Neural crest cell (in vitro differentiated cells): ENCODE data around the gene HACD1. TPM values are rescaled to one million over a fixed set of nuclear protein-coding genes. Genes with fewer than 3 reads are reported as not detected.

Source experiments
- DNase-seq: peaks from one replicate; pipeline ENCODE4 v3.0.0; 2021; ENCODE audit warnings: low read depth, mixed read lengths, low spot score
- H3K27ac Mint-ChIP-seq: one replicate; pipeline ENCODE4 v1.8.0; 2021; ENCODE audit warnings: mild to moderate bottlenecking, mixed read lengths; ENCODE audit not compliant: unreplicated experiment
- H3K27me3 Mint-ChIP-seq: 2 replicates; pipeline ENCODE4 v1.8.0; 2021; ENCODE audit warnings: low read depth, mild to moderate bottlenecking, mixed read lengths
- H3K36me3 Mint-ChIP-seq: 2 replicates; pipeline ENCODE4 v1.8.0; 2021; ENCODE audit warnings: low read depth, mild to moderate bottlenecking, mixed read lengths
- H3K4me1 Mint-ChIP-seq: 2 replicates; pipeline ENCODE4 v1.8.0; 2021; ENCODE audit warnings: mixed read lengths
- H3K4me3 Mint-ChIP-seq: one replicate; pipeline ENCODE4 v1.8.0; 2021; ENCODE audit warnings: mild to moderate bottlenecking, mixed read lengths
- H3K9me3 Mint-ChIP-seq: 2 replicates; pipeline ENCODE4 v1.8.0; 2021; ENCODE audit warnings: mixed read lengths
- CTCF ChIP-seq: fragments of 200-600 bp; sonication (generic); conservative IDR thresholded peaks from 2 replicates; pipeline ENCODE4 v1.5.0; 2021; ENCODE audit warnings: antibody characterized with exemption, mild to moderate bottlenecking
- total RNA-seq: library from RNA; stranded (reverse); gene quantifications from 2 replicates; pipeline ENCODE4 v1.2.1, GENCODE V29; 2021

The HACD1 gene
- total RNA-seq, 1 donor from 2014 or later = 13.7 TPM

- Mint-ChIP-seq H3K9me3 (peaks cover 15% of the 10 kb centered on the region), H3K4me1 (peaks cover 25% of the 10 kb centered on the region), H3K27ac (no peak overlapping the region), H3K36me3 (peaks cover 36% of the 10 kb centered on the region), H3K27me3 (no peaks in the 10 kb centered on the region), H3K4me3 (no peak overlapping the region)
- no peak for TF ChIP-seq CTCF
- no peak for DNase-seq
Observed at GRCh38 chr10:17652585-17652984, 35.4 kb upstream of the HACD1 start.

- peaks cover 11% of the 10 kb centered on the region for H3K9me3 Mint-ChIP-seq
- no peaks in the 10 kb centered on the region for H3K27me3 Mint-ChIP-seq
- DNase-seq = no peak
- TF ChIP-seq CTCF = no peak
- H3K36me3 Mint-ChIP-seq = peaks cover 30% of the 10 kb centered on the region
- peaks cover 25% of the 10 kb centered on the region for H3K4me1 Mint-ChIP-seq
- no peak overlapping the region for H3K27ac Mint-ChIP-seq
- H3K4me3 Mint-ChIP-seq = no peak overlapping the region
Observed at GRCh38 chr10:17651896-17652295, 34.7 kb upstream of the HACD1 start.

- peak overlapping the region; percentile 91 for H3K27ac Mint-ChIP-seq
- H3K4me3 Mint-ChIP-seq = peak overlapping the region; percentile 43
- TF ChIP-seq CTCF = no peak
- H3K27me3 Mint-ChIP-seq = no peaks in the 10 kb centered on the region
- H3K36me3 Mint-ChIP-seq = peaks cover 24% of the 10 kb centered on the region
- peaks cover 35% of the 10 kb centered on the region for H3K4me1 Mint-ChIP-seq
- DNase-seq = no peak
- peaks cover 7% of the 10 kb centered on the region for H3K9me3 Mint-ChIP-seq
Observed at GRCh38 chr10:17650416-17650815, 33.2 kb upstream of the HACD1 start.

- Mint-ChIP-seq H3K27ac (no peak overlapping the region), H3K36me3 (peaks cover 21% of the 10 kb centered on the region), H3K27me3 (no peaks in the 10 kb centered on the region), H3K4me1 (peaks cover 40% of the 10 kb centered on the region), H3K4me3 (no peak overlapping the region), H3K9me3 (peaks cover 7% of the 10 kb centered on the region)
- DNase-seq = no peak
- TF ChIP-seq CTCF = no peak
Observed at GRCh38 chr10:17649836-17650235, 32.7 kb upstream of the HACD1 start.

GRCh38 chr10:17649052-17649451, 31.9 kb upstream of the HACD1 start:
- Mint-ChIP-seq H3K36me3 (peaks cover 19% of the 10 kb centered on the region), H3K9me3 (peaks cover 5% of the 10 kb centered on the region), H3K4me3 (peak overlapping the region; percentile 33), H3K27ac (no peak overlapping the region), H3K4me1 (peaks cover 47% of the 10 kb centered on the region), H3K27me3 (no peaks in the 10 kb centered on the region)
- no peak for DNase-seq
- no peak for TF ChIP-seq CTCF
